ENCODE data around the gene KCNH1.

KCNH1 gene

GRCh38 chr1:210707300-210708240 lies 426.4 kb downstream of the KCNH1 start:
- no peak for DNase-seq (ENCODE audit: extremely low read depth, low read depth)
- TF ChIP-seq CTCF (IDR thresholded peaks at IDR 0.05; ENCODE audit: low read depth, low read length): no peak

GRCh38 chr1:210706246-210706645 lies 427.7 kb downstream of the KCNH1 start:
- no peak for TF ChIP-seq CTCF (IDR thresholded peaks at IDR 0.05; ENCODE audit: low read depth, low read length)
- DNase-seq (ENCODE audit: extremely low read depth, low read depth): no peak

- no peak for DNase-seq (ENCODE audit: extremely low read depth, low read depth)
- TF ChIP-seq CTCF (IDR thresholded peaks at IDR 0.05; ENCODE audit: low read depth, low read length): no peak
Measured at GRCh38 chr1:210705086-210705485, 428.9 kb downstream of the KCNH1 start.

- DNase-seq (ENCODE audit: extremely low read depth, low read depth): no peak
- no peak for TF ChIP-seq CTCF (IDR thresholded peaks at IDR 0.05; ENCODE audit: low read depth, low read length)
Measured at GRCh38 chr1:210703593-210703992, 430.4 kb downstream of the KCNH1 start.

- no peak for TF ChIP-seq CTCF (IDR thresholded peaks at IDR 0.05; ENCODE audit: low read depth, low read length)
- no peak for DNase-seq (ENCODE audit: extremely low read depth, low read depth)
Measured at GRCh38 chr1:210702506-210702905, 431.4 kb downstream of the KCNH1 start.

GRCh38 chr1:210700511-210700910 lies 433.4 kb downstream of the KCNH1 start:
- no peak for TF ChIP-seq CTCF (IDR thresholded peaks at IDR 0.05; ENCODE audit: low read depth, low read length)
- no peak for DNase-seq (ENCODE audit: extremely low read depth, low read depth)

GRCh38 chr1:210700083-210700482 lies 433.9 kb downstream of the KCNH1 start:
- DNase-seq (ENCODE audit: extremely low read depth, low read depth): no peak
- no peak for TF ChIP-seq CTCF (IDR thresholded peaks at IDR 0.05; ENCODE audit: low read depth, low read length)

All from AG09319 (cell line).